GM13977 (cell line): Measurements from ENCODE around the gene XRCC4.
"Not testable (repeated sequence)": the region's sequence is repeated elsewhere in the genome, so short reads cannot be mapped to it uniquely, and the experiment has no call there.

Source experiments
- DNase-seq: peaks from one replicate; pipeline ENCODE4 v3.0.0; 2012; ENCODE audit warnings: low spot score
- in situ Hi-C: fragments of 300-500 bp; cut with MboI; formaldehyde crosslinking; loops from one replicate; pipeline ENCODE4 v1.12.0; 2022; ENCODE audit warnings: low sequenced_read_pairs, low pct_unique_long_range_greater_than_20kb, mixed read lengths, inconsistent platforms; ENCODE audit not compliant: unreplicated experiment
- TF ChIP-seq, protein P1 (sequence below): IDR thresholded peaks from 2 replicates; pipeline ENCODE4 v1.5.1; 2012; ENCODE audit warnings: mild to moderate bottlenecking, control low read depth; ENCODE audit not compliant: insufficient read depth; ENCODE audit errors: extremely low read depth, missing control alignments

XRCC4 gene

DNA sequence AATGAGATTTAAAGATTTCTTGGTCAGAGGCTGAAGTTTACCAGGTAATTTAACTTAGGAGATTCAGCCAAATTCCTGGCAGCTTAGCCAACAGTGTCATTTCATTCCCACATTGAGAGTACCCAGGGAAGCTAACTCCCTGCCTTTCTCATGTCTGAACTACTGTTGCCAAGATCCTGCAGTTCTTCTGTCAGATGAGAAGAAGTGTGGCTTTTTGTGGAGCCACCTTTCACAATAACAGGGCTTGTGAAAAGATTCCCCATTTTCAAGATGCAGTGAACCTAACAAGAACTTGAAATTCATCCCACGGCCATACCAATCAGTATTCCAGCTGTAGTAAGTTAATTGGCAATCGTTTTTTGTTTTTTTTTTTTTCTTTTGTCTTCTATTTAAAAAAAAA is 176.4 kb downstream of the XRCC4 start:
- in situ Hi-C loops = no loop called here
- TF ChIP-seq, protein P1, sequence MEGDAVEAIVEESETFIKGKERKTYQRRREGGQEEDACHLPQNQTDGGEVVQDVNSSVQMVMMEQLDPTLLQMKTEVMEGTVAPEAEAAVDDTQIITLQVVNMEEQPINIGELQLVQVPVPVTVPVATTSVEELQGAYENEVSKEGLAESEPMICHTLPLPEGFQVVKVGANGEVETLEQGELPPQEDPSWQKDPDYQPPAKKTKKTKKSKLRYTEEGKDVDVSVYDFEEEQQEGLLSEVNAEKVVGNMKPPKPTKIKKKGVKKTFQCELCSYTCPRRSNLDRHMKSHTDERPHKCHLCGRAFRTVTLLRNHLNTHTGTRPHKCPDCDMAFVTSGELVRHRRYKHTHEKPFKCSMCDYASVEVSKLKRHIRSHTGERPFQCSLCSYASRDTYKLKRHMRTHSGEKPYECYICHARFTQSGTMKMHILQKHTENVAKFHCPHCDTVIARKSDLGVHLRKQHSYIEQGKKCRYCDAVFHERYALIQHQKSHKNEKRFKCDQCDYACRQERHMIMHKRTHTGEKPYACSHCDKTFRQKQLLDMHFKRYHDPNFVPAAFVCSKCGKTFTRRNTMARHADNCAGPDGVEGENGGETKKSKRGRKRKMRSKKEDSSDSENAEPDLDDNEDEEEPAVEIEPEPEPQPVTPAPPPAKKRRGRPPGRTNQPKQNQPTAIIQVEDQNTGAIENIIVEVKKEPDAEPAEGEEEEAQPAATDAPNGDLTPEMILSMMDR = no peak
- DNase-seq = no peak

DNA sequence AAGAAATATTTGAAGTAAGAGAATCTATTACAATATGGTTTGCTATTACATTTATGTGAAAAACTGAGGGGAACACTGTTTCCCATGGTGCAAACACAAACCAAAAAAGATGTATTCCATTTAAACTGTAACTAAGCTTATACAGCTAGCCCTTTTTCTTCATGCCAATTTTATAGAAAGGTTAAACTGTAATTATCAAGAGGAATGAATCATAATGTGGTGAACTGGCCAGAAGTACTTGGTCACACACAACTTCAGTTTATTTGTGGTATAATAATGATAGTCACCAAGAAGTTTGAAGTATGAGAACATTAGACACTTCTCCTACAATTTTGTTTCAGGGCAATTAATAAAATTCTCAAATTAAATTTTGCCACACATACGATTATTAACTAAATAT is 177.9 kb downstream of the XRCC4 start:
- in situ Hi-C loops = no loop called here
- TF ChIP-seq, protein P1 = no peak
- no peak for DNase-seq

DNA sequence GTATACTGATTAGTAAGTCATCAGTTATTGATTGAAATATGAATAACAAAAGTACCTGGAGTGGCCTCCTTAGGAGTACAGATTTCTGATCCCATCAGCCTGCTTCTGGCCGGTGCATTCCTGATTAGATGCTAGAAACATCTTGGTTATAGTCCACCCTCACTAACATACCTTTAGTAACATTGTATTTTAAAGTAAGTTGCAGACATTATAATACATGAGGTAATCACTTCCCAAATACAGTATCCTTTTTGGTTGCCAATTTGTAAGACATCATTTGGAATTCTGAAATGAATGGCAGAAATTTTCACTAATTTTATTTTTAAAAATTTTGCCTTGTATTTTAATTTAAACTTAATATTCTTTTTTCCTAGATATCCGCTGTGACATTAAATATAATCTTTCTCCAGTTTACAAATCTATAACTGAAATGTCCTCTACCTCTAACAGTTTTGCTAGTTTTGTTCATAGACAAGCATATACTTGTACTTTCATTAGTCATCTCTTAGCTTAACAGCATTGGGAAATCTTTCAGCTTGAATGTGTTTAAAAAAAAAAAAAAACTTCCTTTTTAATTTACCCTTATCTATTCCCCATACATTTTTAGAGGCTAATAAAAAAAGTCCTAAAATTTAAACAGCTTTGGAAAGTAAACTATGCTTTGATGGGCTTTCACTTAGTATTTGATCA is 178.9 kb downstream of the XRCC4 start:
- in situ Hi-C loops = no loop called here
- no peak for DNase-seq
- TF ChIP-seq, protein P1 = no peak

DNA sequence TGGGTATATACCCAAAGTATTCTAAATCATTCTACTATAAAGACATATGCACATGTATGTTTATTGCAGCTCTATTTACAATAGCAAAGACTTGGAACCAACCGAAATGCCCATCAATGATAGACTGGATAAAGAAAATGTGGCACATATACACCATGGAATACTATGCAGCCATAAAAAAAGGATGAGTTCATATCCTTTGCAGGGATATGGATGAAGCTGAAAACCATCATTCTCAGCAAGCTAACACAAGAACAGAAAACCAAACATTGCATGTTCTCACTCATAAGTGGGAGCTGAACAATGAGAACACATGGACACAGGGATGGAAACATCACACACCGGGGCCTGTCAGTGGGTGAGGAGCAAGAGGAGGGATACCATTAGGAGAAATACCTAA is 180.3 kb downstream of the XRCC4 start:
- DNase-seq, in situ Hi-C loops: not testable (repeated sequence)

DNA sequence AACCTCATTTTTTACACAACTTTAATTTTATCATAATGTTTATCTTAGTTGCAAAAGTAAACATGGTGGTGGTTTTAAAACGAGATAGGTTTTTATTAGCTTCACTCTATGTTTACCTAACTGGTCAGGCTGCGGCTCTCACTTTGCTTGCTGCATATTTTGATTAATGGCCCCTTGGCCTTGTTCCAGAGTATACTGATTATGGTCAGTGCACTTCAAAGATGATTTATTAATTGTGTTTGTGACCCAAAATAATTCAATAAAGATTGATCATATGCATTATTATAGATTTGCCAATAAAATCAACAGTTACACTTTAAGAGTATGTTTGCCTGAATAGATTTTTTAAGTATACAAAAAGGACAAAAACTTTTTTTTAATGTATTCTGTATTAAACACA is 188.0 kb downstream of the XRCC4 start:
- in situ Hi-C loops = no loop called here
- DNase-seq = no peak

DNA sequence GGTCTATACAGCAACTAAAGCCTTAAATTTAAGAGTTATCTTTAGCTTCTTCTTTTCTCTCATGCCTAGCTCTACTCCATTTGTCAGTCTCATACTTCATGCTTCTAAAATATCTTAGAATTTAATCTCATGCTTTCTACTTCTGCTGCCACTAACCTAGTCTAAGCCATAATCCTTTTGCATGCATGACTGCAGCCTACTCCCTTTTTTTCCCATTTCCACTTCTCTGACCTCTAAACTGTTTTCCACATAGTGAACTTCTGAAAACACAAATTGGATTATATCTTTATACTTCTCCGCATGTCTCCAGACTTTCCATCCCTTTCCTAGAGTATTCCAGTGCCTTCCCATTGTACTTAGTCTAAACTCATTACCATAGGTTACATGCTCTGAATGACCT is 193.0 kb downstream of the XRCC4 start:
- TF ChIP-seq, protein P1 = no peak
- DNase-seq = no peak
- in situ Hi-C loops = no loop called here

More for the DNA sequence above, 188.0 kb downstream of the XRCC4 start:
- TF ChIP-seq, protein P1 = no peak

DNA sequence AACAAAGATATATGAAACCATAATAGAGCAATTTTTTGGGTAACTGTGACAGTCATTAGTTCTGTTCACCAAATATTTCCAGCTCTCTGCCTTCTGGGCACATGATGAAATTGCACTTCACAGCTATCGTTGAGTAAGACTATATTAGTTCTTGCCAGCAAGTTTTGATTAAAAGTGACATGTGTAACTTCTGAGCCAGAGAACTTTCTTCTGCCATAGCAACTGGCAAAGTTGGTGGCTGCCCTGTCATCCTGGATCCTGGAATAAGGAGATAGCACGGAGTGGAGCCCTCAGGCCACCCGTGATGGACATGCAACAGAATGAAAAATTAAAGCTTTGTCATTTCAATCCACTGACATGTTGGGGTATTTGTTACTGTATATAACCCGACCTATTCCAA is 199.8 kb downstream of the XRCC4 start:
- DNase-seq = no peak
- in situ Hi-C loops = no loop called here
- TF ChIP-seq, protein P1 = no peak
